NCI-H2081 (cell line): ENCODE data around the gene DCLK3.

ENCODE experiments used
- DNase-seq, 2 experiments: peaks; one replicate each; lab custom pipeline; 2025; lab: John Stamatoyannopoulos, UW

The DCLK3 gene

DNA sequence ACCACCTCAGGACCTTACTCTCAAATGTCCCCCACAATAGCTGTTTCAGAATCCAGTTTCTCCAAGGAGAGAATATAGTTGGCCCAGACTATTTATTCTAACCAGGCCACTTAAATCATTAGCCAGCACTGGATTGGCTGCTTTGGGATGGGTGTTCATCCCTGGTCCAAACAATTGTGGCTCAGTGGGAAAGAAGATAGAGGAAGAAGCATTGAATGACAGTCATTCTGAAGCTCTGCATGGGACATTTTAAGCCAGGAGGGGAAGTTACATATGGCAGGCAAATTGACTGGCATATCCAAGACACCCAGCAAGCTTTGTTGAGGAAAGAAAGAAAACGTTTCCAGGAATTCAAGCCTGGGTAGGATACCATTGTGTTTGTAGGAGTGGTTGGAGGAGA is 5.6 kb upstream of the DCLK3 start:
- no peak for DNase-seq

DNA sequence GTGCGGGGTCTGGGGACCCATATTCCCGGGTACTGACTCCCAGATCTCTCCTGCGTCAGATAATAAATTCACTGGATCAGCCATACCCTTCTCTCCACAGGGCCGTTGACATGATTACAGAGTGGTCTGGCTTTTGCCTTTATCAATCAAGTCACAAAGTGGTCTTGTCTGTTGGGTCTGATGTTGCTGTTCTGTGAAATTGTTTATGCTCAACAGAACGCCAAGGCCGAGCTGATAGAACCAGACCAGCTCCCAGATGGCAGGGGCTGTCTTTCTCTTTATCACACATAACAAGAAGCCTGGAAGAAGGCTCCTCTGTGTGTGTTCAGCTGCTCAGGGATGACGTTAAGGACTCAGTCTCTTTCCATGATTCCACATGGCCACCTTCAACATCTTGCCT is 751 bp upstream of the DCLK3 start:
- DNase-seq = no peak

GRCh38 chr3:36764704-36765038 is 318 bp upstream of the DCLK3 start:
- no peak for DNase-seq

DNA sequence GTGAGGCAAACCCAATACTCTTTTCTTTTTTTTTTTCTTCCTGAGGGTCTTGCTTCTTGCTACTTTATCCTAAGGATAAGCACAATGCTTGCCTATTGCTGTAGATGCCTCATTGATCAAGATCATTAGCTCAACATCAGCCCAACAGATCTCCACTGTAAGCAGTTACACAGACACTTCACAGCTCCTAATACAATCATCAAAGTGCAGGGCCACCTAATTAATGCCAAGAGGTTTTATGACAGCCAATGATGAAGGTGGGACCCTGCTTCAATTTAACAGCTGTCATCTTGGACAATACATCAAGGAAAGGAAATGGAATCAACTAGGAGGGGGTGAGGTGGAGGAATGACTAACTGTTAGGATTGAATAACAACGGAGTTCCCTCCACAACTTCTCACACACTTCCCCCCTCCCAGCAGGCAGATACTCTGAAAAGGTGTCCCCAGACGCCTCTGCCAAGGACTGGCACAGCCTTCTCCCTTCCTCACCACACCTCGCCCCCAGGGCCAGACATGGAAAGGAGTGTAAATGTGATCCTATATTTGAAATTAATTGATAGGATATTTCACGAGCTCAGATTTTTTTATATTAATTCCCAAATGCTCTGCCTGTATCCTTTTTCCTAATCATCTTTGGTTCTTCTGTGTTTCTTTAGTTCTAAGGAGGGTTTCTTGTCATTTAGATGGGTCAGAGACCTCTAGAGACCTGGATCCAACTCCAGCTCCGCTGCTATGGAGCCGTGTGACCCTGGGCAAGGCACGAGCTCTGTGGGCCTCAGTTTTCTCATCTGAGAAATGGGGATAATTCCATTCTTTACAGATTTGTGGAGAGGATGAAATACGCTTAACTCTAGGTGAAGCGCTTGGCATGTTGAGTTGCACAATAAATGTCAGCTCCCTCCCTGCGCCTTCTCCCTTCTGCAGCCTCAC is 1.2 kb downstream of the DCLK3 start:
- DNase-seq = no peak

- no peak for DNase-seq
These were observed 2.6 kb downstream of the DCLK3 start for GRCh38 chr3:36761779-36762178.

- DNase-seq = no peak
These were observed 8.1 kb downstream of the DCLK3 start for GRCh38 chr3:36756269-36756668.

DNA sequence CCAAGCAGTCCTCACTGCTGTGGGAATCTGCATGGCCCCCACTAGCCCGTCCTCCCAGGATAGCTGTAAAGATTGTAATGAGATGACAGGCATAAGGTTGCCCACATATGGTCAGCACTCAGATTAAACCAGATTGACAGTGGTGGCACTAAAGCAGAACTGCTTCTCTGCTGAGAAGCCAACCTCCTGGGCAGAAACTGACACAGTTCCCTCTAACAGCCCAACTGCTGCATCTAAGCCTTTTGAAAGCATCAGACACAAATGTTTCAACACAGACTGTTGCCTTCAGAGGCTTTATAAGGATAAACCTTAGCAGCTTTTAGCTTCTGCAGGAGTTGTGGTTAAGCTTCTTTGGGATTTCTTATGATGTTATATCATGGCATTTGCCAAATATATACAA is 13.0 kb downstream of the DCLK3 start:
- DNase-seq = no peak

- DNase-seq = no peak
These were observed 13.6 kb downstream of the DCLK3 start for GRCh38 chr3:36750737-36751136.

DNA sequence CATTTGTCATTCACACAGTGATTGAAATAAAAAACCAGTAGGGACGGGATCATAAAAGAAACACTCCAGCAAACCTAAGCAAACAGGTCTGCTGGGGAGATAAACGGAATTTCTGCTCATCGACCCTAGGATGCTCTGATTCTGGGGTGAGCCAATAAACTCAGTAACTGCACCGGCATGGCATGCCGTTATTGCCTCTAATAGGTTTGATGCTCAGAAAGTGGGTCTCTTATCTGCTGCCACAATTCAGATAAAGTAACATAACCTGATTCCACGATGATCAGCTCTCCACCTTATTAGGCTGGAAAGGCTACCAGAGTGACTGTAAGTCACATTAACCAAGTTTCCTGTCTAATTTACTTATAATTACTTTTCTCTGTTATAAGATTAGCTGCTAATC is 19.6 kb downstream of the DCLK3 start:
- no peak for DNase-seq

- no peak for DNase-seq
These were observed 20.5 kb downstream of the DCLK3 start for GRCh38 chr3:36743826-36744225.

- DNase-seq = no peak
These were observed 23.1 kb downstream of the DCLK3 start for GRCh38 chr3:36741285-36741684.

DNA sequence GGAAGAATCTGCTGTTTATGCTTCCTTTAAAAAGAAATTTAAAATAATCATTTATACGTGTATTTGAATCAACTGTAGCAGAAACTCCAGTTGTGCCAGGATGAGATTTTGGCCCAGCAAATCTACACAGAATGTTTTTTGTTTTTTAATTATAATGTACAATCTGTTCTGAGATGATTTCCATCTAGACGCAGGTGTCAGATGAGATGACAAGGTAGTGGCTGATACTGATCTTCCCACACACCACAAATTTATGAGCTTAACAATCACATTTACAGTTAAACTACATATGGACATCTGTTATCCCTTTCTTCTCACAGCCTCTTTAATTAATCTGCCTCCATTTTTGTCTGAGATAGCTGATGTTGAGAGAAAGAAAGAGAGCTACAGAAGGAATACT is 23.6 kb downstream of the DCLK3 start:
- DNase-seq = no peak

- no peak for DNase-seq
These were observed 25.7 kb downstream of the DCLK3 start for GRCh38 chr3:36738702-36739101.

GRCh38 chr3:36736301-36736700 is 28.1 kb downstream of the DCLK3 start:
- no peak for DNase-seq

- no peak for DNase-seq
These were observed 29.6 kb downstream of the DCLK3 start for GRCh38 chr3:36734742-36735141.

GRCh38 chr3:36733723-36734122 is 30.6 kb downstream of the DCLK3 start:
- no peak for DNase-seq

DNA sequence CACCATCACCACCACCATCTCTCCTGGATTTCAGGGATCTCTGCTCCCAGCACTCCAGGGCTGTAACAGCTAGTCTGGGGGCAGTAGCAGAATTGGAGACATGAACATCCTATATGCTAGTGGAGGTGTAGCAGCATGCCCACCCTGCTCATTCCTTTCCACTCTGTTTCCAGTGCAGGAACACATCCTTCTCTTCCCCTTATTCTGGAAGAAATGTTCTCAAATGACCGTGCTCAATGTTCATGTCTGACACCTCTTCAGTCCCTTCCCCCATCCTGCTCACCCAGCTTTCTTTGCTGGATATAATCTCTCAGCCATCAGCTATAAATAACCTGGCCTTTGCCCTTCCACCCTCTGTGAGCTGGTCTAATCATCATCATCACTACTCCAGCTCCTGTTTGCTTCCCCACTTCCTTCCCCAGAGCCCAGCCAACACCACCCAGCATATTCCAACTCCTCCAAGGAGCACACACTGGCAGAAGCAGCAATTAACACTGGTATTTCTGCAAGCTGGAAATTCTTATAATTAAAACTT is 31.1 kb downstream of the DCLK3 start:
- no peak for DNase-seq

GRCh38 chr3:36730966-36731365 is 33.4 kb downstream of the DCLK3 start:
- no peak for DNase-seq

DNA sequence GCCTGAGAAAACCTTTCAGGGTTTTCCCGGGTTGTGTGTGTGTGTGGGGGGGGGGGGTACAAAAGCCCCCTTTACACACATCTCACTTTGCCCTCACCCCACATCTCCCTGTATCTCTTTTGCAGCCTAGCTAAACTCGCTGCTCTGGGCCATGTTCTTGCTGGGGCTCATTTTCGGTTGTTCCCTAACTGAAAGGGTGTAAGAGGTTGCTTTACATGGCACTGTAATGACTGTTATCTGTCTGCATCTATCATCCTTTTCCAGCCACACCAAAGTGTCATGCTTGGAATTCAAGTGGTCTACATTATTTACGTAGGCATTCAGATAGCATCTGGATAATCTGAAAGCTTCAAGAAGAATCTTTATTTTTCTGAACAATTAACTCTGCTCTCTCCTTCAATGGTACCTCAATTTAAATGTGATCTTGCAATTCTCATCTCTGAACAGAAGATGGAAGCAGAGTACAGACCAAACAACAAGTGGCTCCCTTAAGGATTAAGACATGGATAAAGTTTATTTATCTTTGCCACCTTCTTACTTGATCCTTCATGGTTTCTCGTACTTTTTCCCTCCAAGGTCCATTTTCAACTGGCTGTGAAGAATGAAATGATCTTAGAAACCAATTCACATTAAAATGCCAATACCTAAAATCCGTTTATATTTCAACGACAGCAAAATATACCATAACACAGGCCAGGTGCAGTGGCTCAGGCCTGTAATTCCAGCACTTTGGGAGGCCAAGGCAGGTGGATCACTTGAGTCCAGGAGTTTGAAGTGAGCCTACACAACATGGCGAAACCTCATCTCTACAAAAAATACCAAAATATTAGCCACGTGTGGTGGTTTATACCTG is 34.9 kb downstream of the DCLK3 start:
- peak; percentile 9 to 56 for DNase-seq

DNA sequence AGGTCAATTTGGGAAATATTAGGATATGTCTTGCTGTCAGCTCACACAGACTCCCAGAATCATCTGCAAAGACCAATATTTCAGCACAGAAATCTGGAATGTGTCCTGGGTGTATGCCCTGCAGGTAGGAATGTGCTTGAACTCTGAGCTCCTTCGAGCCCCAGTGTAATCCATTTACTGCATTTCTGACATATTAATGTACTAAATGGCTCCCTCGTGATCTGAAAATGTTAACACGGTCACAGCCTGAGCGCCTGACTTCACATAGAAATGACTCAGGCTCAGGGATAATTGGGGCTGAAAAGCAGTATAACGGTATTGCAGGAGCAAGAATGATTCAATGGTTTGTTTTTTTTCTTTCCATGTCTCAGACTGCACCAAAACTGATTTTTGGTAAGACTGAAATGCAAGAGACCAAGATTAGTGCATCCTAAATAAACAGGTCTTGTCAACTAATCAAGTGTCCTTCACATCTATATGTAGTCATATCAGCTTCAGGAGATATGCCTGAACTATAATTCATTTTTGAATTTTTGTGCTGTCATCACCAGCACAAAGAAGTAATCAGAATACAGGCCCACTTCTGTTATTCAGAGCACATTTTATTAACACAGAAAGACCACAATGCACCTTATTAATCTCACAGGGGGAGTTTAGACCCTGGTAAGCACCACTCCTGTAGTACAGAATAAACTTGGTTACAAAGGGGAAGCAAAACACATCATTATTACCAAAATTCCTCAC is 49.8 kb downstream of the DCLK3 start:
- DNase-seq = no peak

DNA sequence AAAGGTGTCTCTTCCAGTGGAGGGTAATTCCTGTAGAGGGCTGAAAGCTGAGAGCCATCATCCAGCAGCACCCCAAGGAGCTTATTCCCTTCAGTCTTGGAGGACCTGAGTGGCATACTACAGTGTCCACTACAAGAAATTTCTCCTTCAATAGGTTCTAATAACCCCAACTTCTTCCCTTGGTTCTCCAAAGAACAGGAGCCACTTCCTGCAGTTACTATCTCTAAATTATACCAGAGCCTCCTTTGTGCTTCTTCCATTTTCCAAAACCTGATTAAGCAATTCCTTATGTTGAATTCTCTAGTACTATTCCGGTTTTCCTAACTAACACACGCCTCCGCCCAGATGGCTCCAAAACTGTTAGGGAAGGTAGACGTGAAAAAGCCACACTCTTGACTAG is 50.4 kb downstream of the DCLK3 start:
- no peak for DNase-seq

DNA sequence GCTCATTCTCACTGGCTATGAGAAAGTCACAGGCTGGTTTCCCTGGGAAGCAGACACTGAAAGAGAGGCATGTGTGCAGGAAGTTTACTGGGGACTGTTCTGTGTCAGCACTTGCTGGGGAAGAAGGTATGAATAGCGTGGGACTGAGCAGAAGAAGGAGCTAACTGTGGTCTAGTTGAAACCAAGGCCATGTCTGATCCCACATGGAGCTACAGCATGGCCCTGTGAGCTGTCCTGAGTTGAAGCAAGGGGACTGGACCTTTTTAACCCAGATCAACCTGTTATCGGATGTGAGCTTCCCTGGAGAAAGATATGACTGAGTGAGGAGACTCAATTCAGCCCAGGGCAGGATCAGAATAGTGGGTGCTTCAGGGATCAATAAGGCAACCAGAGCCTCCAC is 53.7 kb downstream of the DCLK3 start:
- no peak for DNase-seq
